Measurements from ENCODE around the gene MARK3. TPM values are rescaled to one million over a fixed set of nuclear protein-coding genes. Genes with fewer than 3 reads are reported as not detected.

The MARK3 gene
- total RNA-seq (100 to 1,000 TPM in 4 of 5 donors, 10 to 100 TPM in 1; 94.7 to 128 (median 107) TPM), total RNA-seq (123 to 176 (median 140) reads per million in 29 experiments)
- total RNA-seq (2013) = 102 TPM

DNA sequence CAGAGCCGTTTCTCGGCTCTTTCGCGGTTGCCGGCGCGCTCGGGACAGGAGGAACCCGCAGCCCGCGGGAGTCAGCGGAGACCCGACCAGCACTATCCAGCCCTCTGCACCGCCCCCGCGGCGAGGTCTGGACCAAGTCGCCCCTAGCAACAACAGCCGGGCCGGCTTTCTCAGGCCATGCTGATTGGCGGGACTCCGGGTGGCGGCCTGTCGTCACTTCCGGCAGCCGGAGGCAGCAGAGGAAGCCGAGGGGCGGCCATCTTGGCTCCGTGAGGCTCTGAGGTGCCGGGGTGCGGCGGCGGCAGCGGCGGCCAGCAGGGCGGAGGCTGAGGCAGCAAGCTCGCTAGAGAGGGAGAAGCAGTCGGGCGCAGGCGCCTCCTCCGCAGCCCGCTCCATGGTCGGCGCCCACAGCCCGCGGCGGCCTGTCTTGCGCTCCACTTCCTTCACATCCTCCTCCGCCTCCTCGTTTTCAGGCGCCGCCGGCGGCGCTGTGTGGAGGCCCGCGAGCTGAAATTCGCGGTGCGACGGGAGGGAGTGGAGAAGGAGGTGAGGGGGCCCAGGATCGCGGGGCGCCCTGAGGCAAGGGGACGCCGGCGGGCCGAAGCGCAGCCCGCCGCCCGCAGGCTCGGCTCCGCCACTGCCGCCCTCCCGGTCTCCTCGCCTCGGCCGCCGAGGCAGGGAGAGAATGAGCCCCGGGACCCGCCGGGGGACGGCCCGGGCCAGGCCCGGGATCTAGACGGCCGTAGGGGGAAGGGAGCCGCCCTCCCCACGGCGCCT is at the start of gene MARK3:
Gene MARK3 (plus strand): TSS at position 264 of the 777 bp plus-strand sequence. CDS start 615 bp downstream, outside the sequence.
- H3K4me3 Mint-ChIP-seq = peak within 1 kb of the TSS; percentile 94 to 98 (median 96)
- H3K27ac ChIP-seq (ENCODE audit: low read length) = peak within 1 kb of the TSS; percentile 80
- H3K27me3 Mint-ChIP-seq = peaks cover 0 to 3% of the 10 kb centered on the region in 2 donors
- H3K27ac Mint-ChIP-seq = peak within 1 kb of the TSS; percentile 97
- H3K9me3 Mint-ChIP-seq = no peaks in the 10 kb centered on the region
- no peaks in the 10 kb centered on the region for H3K9me3 ChIP-seq
- peaks cover 14 to 38% of the 10 kb centered on the region in 2 experiments for H3K4me1 ChIP-seq (ENCODE audit: control insufficient read depth in 1 of 2, extremely low read depth in 1 of 2, insufficient read depth in 2 of 2, low read length in 2 of 2)
- WGBS (ENCODE audit: insufficient coverage) = under 1% methylated on average over 88 of the region's 91 CpGs
- POLR2A ChIA-PET = interaction anchor here (0.6 to 1.1 kb wide), 4 partner anchors 8 to 51 kb away, joined by 3 to 10 read pairs (median 4); no protein-coding TSS in a partner anchor
- peaks cover 0 to 8% of the 10 kb centered on the region in 2 experiments for H3K27me3 ChIP-seq (replicated peaks in 1 of 2; ENCODE audit: control insufficient read depth in 2 of 2, extremely low read depth in 1 of 2, insufficient read depth in 2 of 2, low read length in 1 of 2)
- CTCF ChIA-PET = interaction anchor here (0.6 to 1.2 kb wide), 4 partner anchors 8 to 1080 kb away, joined by 3 to 4 read pairs (median 4); partner anchors contain the start of genes EIF5 (in 1 of the 2) and MOK (in 1 of the 2)
- H3K4me3 ChIP-seq (ENCODE audit: control insufficient read depth in 1 of 2, extremely low read depth in 1 of 2, low read length in 1 of 2) = peak within 1 kb of the TSS; percentile 79 to 99
- no peaks in the 10 kb centered on the region for H3K36me3 Mint-ChIP-seq
- H3K36me3 ChIP-seq (ENCODE audit: control insufficient read depth in 2 of 2, extremely low read depth in 1 of 2, insufficient read depth in 1 of 2, low read length in 1 of 2) = no peaks in the 10 kb centered on the region
- H3K4me1 Mint-ChIP-seq = peaks cover 37 to 50% (median 39%) of the 10 kb centered on the region in 3 donors
- DNase-seq = peak; percentile 90 to 98 (median 95)
- peak; percentile 89 to 91 (median 90) for ATAC-seq (replicated peaks in 1 of 4)

DNA sequence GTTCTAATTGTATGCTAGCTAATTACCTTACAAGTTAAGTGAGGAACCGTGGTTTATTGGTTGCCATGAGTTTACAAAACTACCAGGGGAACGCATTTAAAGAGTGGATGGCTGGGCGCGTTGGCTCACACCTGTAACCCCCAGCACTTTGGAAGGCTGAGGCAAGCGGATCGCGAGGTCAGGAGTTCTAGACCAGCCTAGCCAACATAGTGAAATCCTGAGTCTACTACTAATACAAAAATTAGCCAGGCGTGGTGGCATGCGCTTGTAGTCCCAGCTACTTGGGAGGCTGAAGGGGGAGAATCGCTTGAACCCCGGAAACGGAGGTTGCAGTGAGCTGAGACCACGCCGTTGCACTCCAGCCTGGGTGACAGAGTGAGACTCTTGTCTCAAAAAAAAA is 49.0 kb upstream of the MARK3 start:
- H3K9me3 Mint-ChIP-seq = no peaks in the 10 kb centered on the region
- ChIA-PET POLR2A (interaction anchor here (0.6 to 2.3 kb wide), 3 partner anchors 9 to 1257 kb away, joined by 3 to 23 read pairs (median 4); no protein-coding TSS in a partner anchor), CTCF (no interaction called here)

DNA sequence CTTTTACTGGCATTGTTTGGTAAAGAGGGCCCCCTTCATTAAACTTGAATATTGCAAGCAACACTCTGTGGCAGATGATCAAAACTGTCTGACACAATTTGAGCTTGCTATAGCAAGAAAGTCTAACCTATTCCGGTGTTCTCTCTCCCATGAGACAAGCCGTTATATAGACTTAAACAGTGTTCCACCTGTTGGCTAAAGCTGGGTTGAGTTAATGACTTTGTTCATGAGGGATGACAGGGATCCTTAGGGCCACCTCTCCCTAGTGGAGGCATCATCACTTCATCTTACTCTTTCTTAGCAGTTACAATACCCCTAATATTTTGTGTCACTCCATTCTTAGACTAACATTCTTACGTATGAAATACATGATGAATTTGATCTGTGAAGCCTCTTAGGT is 47.4 kb upstream of the MARK3 start:
- Mint-ChIP-seq H3K9me3 (no peaks in the 10 kb centered on the region), H3K4me3 (peak overlapping the region in 1 of 3 donors; percentile 6), H3K27ac (peak overlapping the region; percentile 38 to 89), H3K4me1 (peaks cover 59 to 69% (median 59%) of the 10 kb centered on the region in 3 donors), H3K36me3 (peaks cover 67% of the 10 kb centered on the region), H3K27me3 (no peaks in the 10 kb centered on the region)
- POLR2A ChIA-PET = interaction anchor here in 1 of 2 donors (0.5 kb wide), 1 partner anchor 111 kb away, joined by 5 read pairs; no protein-coding TSS in a partner anchor
- Histone ChIP-seq H3K9me3 (no peaks in the 10 kb centered on the region), H3K36me3 (ENCODE audit: control insufficient read depth in 2 of 2, extremely low read depth in 1 of 2, insufficient read depth in 1 of 2, low read length in 1 of 2) (peaks cover 5 to 75% of the 10 kb centered on the region in 2 donors), H3K4me3 (ENCODE audit: control insufficient read depth in 1 of 2, extremely low read depth in 1 of 2, low read length in 1 of 2) (no peak overlapping the region), H3K27ac (ENCODE audit: low read length) (no peak overlapping the region), H3K27me3 (replicated peaks in 1 of 2; ENCODE audit: control insufficient read depth in 2 of 2, extremely low read depth in 1 of 2, insufficient read depth in 2 of 2, low read length in 1 of 2) (no peaks in the 10 kb centered on the region), H3K4me1 (ENCODE audit: control insufficient read depth in 1 of 2, extremely low read depth in 1 of 2, insufficient read depth in 2 of 2, low read length in 2 of 2) (peaks cover 7 to 27% of the 10 kb centered on the region in 2 experiments)
- CTCF ChIA-PET = no interaction called here
- DNase-seq (peak in 1 of 35 experiments; percentile 16), ATAC-seq (replicated peaks in 1 of 4) (no peak)
- WGBS (ENCODE audit: insufficient coverage) = no CpG with 5 or more reads among the region's 3 CpGs

More for the DNA sequence above, 49.0 kb upstream of the MARK3 start:
- H3K4me1 ChIP-seq (ENCODE audit: control insufficient read depth in 1 of 2, extremely low read depth in 1 of 2, insufficient read depth in 2 of 2, low read length in 2 of 2) = peaks cover 7 to 32% of the 10 kb centered on the region in 2 experiments
- H3K27me3 Mint-ChIP-seq = no peaks in the 10 kb centered on the region
- peaks cover 56 to 66% (median 59%) of the 10 kb centered on the region in 3 donors for H3K4me1 Mint-ChIP-seq
- peak overlapping the region; percentile 84 to 89 for H3K27ac Mint-ChIP-seq
- peaks cover 5 to 59% of the 10 kb centered on the region in 2 donors for H3K36me3 ChIP-seq (ENCODE audit: control insufficient read depth in 2 of 2, extremely low read depth in 1 of 2, insufficient read depth in 1 of 2, low read length in 1 of 2)
- WGBS (ENCODE audit: insufficient coverage) = 91% methylated on average over 6 of the region's 14 CpGs
- H3K27ac ChIP-seq (ENCODE audit: low read length) = peak overlapping the region; percentile 71
- H3K9me3 ChIP-seq = no peaks in the 10 kb centered on the region
- H3K4me3 Mint-ChIP-seq = peak overlapping the region; percentile 90 to 93 (median 91)
- H3K36me3 Mint-ChIP-seq = peaks cover 59% of the 10 kb centered on the region
- H3K27me3 ChIP-seq (replicated peaks in 1 of 2; ENCODE audit: control insufficient read depth in 2 of 2, extremely low read depth in 1 of 2, insufficient read depth in 2 of 2, low read length in 1 of 2) = no peaks in the 10 kb centered on the region
- ATAC-seq (replicated peaks in 1 of 4) = no peak
- peak overlapping the region in 1 of 2 donors; percentile 99 for H3K4me3 ChIP-seq (ENCODE audit: control insufficient read depth in 1 of 2, extremely low read depth in 1 of 2, low read length in 1 of 2)
- no peak for DNase-seq

DNA sequence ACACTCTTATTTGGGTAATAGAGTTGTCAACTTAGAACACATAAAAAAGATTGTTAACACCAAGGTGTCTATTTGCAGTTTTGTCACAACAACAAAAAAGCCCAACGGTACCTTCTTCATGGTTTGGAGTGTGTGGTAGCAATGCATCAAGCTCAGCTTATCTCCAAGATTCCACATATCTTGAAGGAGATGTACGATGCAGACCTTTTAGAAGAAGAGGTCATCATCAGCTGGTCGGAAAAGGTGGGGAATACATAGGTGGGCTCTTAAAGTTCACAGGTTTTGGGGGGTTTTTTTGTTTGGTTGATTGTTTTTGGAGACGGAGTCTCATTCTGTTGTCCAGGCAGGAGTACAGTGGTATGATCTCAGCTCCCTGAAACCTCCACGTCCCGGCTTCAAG is 45.7 kb upstream of the MARK3 start:
- WGBS (ENCODE audit: insufficient coverage) = 100% methylated on average over 2 of the region's 6 CpGs
- H3K4me1 ChIP-seq (ENCODE audit: control insufficient read depth in 1 of 2, extremely low read depth in 1 of 2, insufficient read depth in 2 of 2, low read length in 2 of 2) = peaks cover 7 to 22% of the 10 kb centered on the region in 2 experiments
- peaks cover 7 to 91% of the 10 kb centered on the region in 2 donors for H3K36me3 ChIP-seq (ENCODE audit: control insufficient read depth in 2 of 2, extremely low read depth in 1 of 2, insufficient read depth in 1 of 2, low read length in 1 of 2)
- no peaks in the 10 kb centered on the region for H3K27me3 ChIP-seq (replicated peaks in 1 of 2; ENCODE audit: control insufficient read depth in 2 of 2, extremely low read depth in 1 of 2, insufficient read depth in 2 of 2, low read length in 1 of 2)
- Mint-ChIP-seq H3K27me3 (no peaks in the 10 kb centered on the region), H3K4me1 (peaks cover 56 to 72% (median 63%) of the 10 kb centered on the region in 3 donors), H3K4me3 (no peak overlapping the region), H3K36me3 (peaks cover 79% of the 10 kb centered on the region), H3K9me3 (no peaks in the 10 kb centered on the region), H3K27ac (no peak overlapping the region)
- DNase-seq (peak in 1 of 35 experiments; percentile 15), ATAC-seq (replicated peaks in 1 of 4) (no peak)
- POLR2A ChIA-PET = interaction anchor here (0.5 to 0.7 kb wide), 2 partner anchors 51 to 137 kb away, joined by 3 to 4 read pairs; no protein-coding TSS in a partner anchor
- H3K9me3 ChIP-seq = no peaks in the 10 kb centered on the region
- H3K27ac ChIP-seq (ENCODE audit: low read length) = no peak overlapping the region
- H3K4me3 ChIP-seq (ENCODE audit: control insufficient read depth in 1 of 2, extremely low read depth in 1 of 2, low read length in 1 of 2) = no peak overlapping the region
- CTCF ChIA-PET = no interaction called here

DNA sequence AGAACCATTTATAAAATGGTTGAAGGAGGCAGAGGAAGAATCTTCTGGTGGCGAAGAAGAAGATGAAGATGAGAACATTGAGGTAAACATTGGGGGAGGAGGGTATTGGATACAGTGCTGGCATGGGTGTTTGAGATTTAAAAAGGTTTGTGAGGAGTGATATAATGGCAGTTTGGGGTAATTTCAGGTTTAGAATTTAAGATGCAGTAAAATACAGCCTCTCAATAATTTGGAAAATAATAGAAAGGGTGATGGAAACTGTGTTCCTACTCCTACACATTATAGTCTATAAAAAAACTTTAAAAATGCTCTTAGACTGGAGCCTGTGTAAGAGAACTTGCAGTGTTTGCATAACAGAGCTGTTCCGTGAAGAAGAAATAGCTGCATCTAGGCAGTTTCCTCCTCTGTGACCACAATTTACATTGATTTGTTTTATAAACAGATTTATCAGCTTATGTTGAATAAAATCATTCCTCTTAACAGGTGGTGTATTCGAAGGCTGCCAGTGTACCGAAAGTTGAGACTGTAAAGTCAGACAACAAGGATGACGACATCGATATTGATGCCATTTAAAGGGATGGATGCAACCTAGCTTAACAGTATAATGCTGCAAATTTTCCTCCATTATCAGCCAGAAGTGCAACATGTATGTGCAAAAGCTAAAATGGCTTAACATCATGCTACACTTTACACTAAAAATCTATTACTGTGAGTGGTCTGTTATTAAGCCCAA is 44.6 kb upstream of the MARK3 start:
- DNase-seq (no peak), ATAC-seq (replicated peaks in 1 of 4) (no peak)
- no peaks in the 10 kb centered on the region for H3K27me3 ChIP-seq (replicated peaks in 1 of 2; ENCODE audit: control insufficient read depth in 2 of 2, extremely low read depth in 1 of 2, insufficient read depth in 2 of 2, low read length in 1 of 2)
- H3K4me3 Mint-ChIP-seq = no peak overlapping the region
- H3K36me3 ChIP-seq (ENCODE audit: control insufficient read depth in 2 of 2, extremely low read depth in 1 of 2, insufficient read depth in 1 of 2, low read length in 1 of 2) = peaks cover 7 to 93% of the 10 kb centered on the region in 2 donors
- H3K4me3 ChIP-seq (ENCODE audit: control insufficient read depth in 1 of 2, extremely low read depth in 1 of 2, low read length in 1 of 2) = no peak overlapping the region
- WGBS (ENCODE audit: insufficient coverage) = 97% methylated on average over 3 of the region's 6 CpGs
- CTCF ChIA-PET = no interaction called here
- H3K27me3 Mint-ChIP-seq = no peaks in the 10 kb centered on the region
- H3K36me3 Mint-ChIP-seq = peaks cover 76% of the 10 kb centered on the region
- POLR2A ChIA-PET = interaction anchor here in 1 of 2 donors (0.5 to 0.6 kb wide), 3 partner anchors 47 to 119 kb away, joined by 3 to 5 read pairs (median 3); no protein-coding TSS in a partner anchor
- H3K27ac ChIP-seq (ENCODE audit: low read length) = no peak overlapping the region
- H3K4me1 ChIP-seq (ENCODE audit: control insufficient read depth in 1 of 2, extremely low read depth in 1 of 2, insufficient read depth in 2 of 2, low read length in 2 of 2) = peaks cover 3 to 15% of the 10 kb centered on the region in 2 experiments
- H3K4me1 Mint-ChIP-seq = peaks cover 49 to 66% (median 56%) of the 10 kb centered on the region in 3 donors
- H3K9me3 ChIP-seq = no peaks in the 10 kb centered on the region
- H3K27ac Mint-ChIP-seq = peak overlapping the region in 1 of 2 donors; percentile 75
- H3K9me3 Mint-ChIP-seq = no peaks in the 10 kb centered on the region
